Endothelial cell of umbilical vein (primary cell): Measurements from ENCODE around the gene ZNF396. TPM values are rescaled to one million over a fixed set of nuclear protein-coding genes. Genes with fewer than 3 reads are reported as not detected.

Source experiments
- BruUV-seq: library from RNA; stranded (reverse); fragments of 400-500 nt; replicated peaks from 2 replicates; lab custom pipeline; 2021; lab: Mats Ljungman, UMichigan
- CTCF ChIA-PET: fragments of 300-600, 350-600 bp; sonication (Branson Sonifier 250); formaldehyde crosslinking; loops from one replicate; lab custom pipeline; 2021; ENCODE audit warnings: antibody characterized with exemption, inconsistent platforms; lab: Charles Lee
- POLR2A ChIA-PET: fragments of 300-600, 350-600 bp; sonication (Branson Sonifier 250); formaldehyde crosslinking; loops from one replicate; lab custom pipeline; 2021; ENCODE audit warnings: antibody characterized with exemption, inconsistent platforms; lab: Charles Lee
- DNase-seq: peaks from one replicate; pipeline ENCODE4 v3.0.0-alpha.2; 2011; ENCODE audit warnings: low read depth, low spot score
- FAIRE-seq: peaks from 2 replicates; lab custom pipeline; 2011; peaks lifted over from hg19 to GRCh38; lab: Jason Lieb, UNC
- H2AFZ ChIP-seq: 2 replicates; pipeline ENCODE4 v1.6.0; 2012; ENCODE audit warnings: low read depth, low read length, control low read depth, inconsistent platforms
- H3K27ac ChIP-seq: 2 replicates; pipeline ENCODE4 v1.5.1; 2011; ENCODE audit warnings: low read depth, mild to moderate bottlenecking, control low read depth, low read length, moderate library complexity; ENCODE audit not compliant: insufficient read depth
- H3K27me3 ChIP-seq, 2 experiments: 2 replicates each; pipeline versions ENCODE4 v1.6.0 to v1.6.1; 2011; ENCODE audit warnings: low read length in 2 of 2, mixed read lengths in 1 of 2; ENCODE audit not compliant: control insufficient read depth in 2 of 2, insufficient read depth in 2 of 2
- H3K36me3 ChIP-seq, 2 experiments: 2 replicates in 1 of 2; 3 replicates in 1 of 2; pipeline ENCODE4 v1.5.1; 2011; ENCODE audit warnings: low read length in 2 of 2, mild to moderate bottlenecking in 1 of 2, moderate library complexity in 1 of 2; ENCODE audit not compliant: control insufficient read depth in 2 of 2, insufficient read depth in 2 of 2; ENCODE audit errors: extremely low read depth in 1 of 2
- H3K4me1 ChIP-seq: 3 replicates; pipeline ENCODE4 v1.5.1; 2011; ENCODE audit warnings: mild to moderate bottlenecking, low read length; ENCODE audit not compliant: control insufficient read depth, insufficient read depth; ENCODE audit errors: extremely low read depth
- H3K4me2 ChIP-seq: 2 replicates; pipeline ENCODE4 v1.6.1; 2011; ENCODE audit warnings: low read length, control low read depth, mixed read lengths; ENCODE audit not compliant: insufficient read depth
- H3K4me3 ChIP-seq, 3 experiments: fragments of 200-600 bp in 1 of 3; sonication (generic), shearing (Covaris generic) in 1 of 3; replicated peaks in 1 of 3; 2 replicates each; pipeline ENCODE4 v1.5.1; 2011 to 2016; ENCODE audit warnings: control low read depth in 3 of 3, low read length in 3 of 3, mild to moderate bottlenecking in 2 of 3, inconsistent platforms in 1 of 3, low read depth in 1 of 3, moderate library complexity in 1 of 3; ENCODE audit not compliant: insufficient read depth in 1 of 3
- H3K79me2 ChIP-seq: 2 replicates; pipeline ENCODE4 v1.6.0; 2012; ENCODE audit warnings: low read length, inconsistent platforms; ENCODE audit not compliant: control insufficient read depth, insufficient read depth
- H3K9ac ChIP-seq: replicated peaks from 2 replicates; pipeline ENCODE3; 2011; ENCODE audit warnings: low read length, control low read depth; ENCODE audit not compliant: insufficient read depth; ENCODE audit errors: extremely low read depth
- H3K9me1 ChIP-seq: replicated peaks from 3 replicates; pipeline ENCODE4 v1.6.0; 2011; ENCODE audit warnings: mild to moderate bottlenecking, low read length; ENCODE audit not compliant: control insufficient read depth, insufficient read depth; ENCODE audit errors: extremely low read depth
- H3K9me3 ChIP-seq: replicated peaks from 2 replicates; pipeline ENCODE4 v1.5.1; 2012; ENCODE audit warnings: low read length, inconsistent platforms; ENCODE audit not compliant: control insufficient read depth, insufficient read depth
- H4K20me1 ChIP-seq: replicated peaks from 2 replicates; pipeline ENCODE3; 2011; ENCODE audit warnings: mild to moderate bottlenecking, low read length; ENCODE audit not compliant: control insufficient read depth, insufficient read depth; ENCODE audit errors: extremely low read depth
- EZH2 ChIP-seq: IDR thresholded peaks from 2 replicates; pipeline ENCODE4 v1.6.1; 2012; ENCODE audit warnings: borderline replicate concordance, low read depth, mild to moderate bottlenecking, moderate library complexity, low read length, inconsistent platforms; ENCODE audit not compliant: severe bottlenecking
- FOS ChIP-seq: IDR thresholded peaks from 2 replicates; pipeline ENCODE4 v1.6.1; 2011; ENCODE audit warnings: mild to moderate bottlenecking, low read length, moderate library complexity, borderline replicate concordance; ENCODE audit not compliant: insufficient read depth
- GATA2 ChIP-seq: IDR thresholded peaks from 2 replicates; pipeline ENCODE4 v1.7.0; 2011; ENCODE audit warnings: low read depth, mild to moderate bottlenecking, moderate library complexity, mixed read lengths, low read length; ENCODE audit not compliant: insufficient read length, insufficient read depth
- JUN ChIP-seq: IDR thresholded peaks from 2 replicates; pipeline ENCODE4 v1.6.1; 2011; ENCODE audit warnings: borderline replicate concordance, low read depth; ENCODE audit not compliant: insufficient read length, insufficient read depth
- MYC ChIP-seq: IDR thresholded peaks from one replicate; pipeline ENCODE4 v1.6.1; 2011; ENCODE audit warnings: mild to moderate bottlenecking, low read depth, low read length
- POLR2A ChIP-seq: IDR thresholded peaks from 2 replicates; pipeline ENCODE4 v1.6.1; 2012; ENCODE audit warnings: low read depth, mild to moderate bottlenecking, control low read depth, low read length
- POLR2AphosphoS5 ChIP-seq: IDR thresholded peaks from 2 replicates; pipeline ENCODE4 v1.6.1; 2012; ENCODE audit warnings: low read depth, mild to moderate bottlenecking, control low read depth, low read length, moderate library complexity; ENCODE audit not compliant: insufficient read depth
- dilution Hi-C: fragments of 300-500 bp; cut with MboI; formaldehyde crosslinking; loops from one replicate; pipeline ENCODE4 v1.15.0; 2019; ENCODE audit warnings: low sequenced_read_pairs; ENCODE audit not compliant: extremely low pct_ligation_motif_present
- intact Hi-C: fragments of 100-400 bp; cut with micrococcal nuclease; formaldehyde crosslinking; loops from one replicate; pipeline ENCODE4 v1.10.0; 2022
- polyA plus RNA-seq, 4 experiments: library from polyadenylated mRNA; depleted of rRNA in 3 of 4; stranded (reverse) in 3 of 4; unstranded in 1 of 4; fragments of >200 nt; gene quantifications; 2 replicates each; pipeline versions ENCODE4 v1.2.1 to v1.2.3, GENCODE V29; 2011 to 2012; ENCODE audit warnings: missing spikeins in 1 of 4
- total RNA-seq: library from RNA; stranded (reverse); gene quantifications from 2 replicates; pipeline ENCODE4 v1.2.3, GENCODE V29; 2021
- TF ChIP-seq, protein P1 (sequence below), 2 donors: IDR thresholded peaks; 1 replicate in 1 of 2; 2 replicates in 1 of 2; pipeline ENCODE4 v1.5.1; 2011; ENCODE audit warnings: low read length in 2 of 2, mild to moderate bottlenecking in 2 of 2, moderate library complexity in 2 of 2, control low read depth in 1 of 2, inconsistent platforms in 1 of 2, low read depth in 1 of 2; ENCODE audit not compliant: insufficient read depth in 1 of 2; ENCODE audit errors: extremely low read depth in 1 of 2
- TF ChIP-seq, protein P2 (sequence below): IDR thresholded peaks from 2 replicates; pipeline ENCODE4 v1.6.1; 2011; ENCODE audit not compliant: insufficient read depth, insufficient read length

Gene ZNF396
- total and polyA plus RNA-seq, 2 donors (not counting 3 experiments of a cell fraction or from before 2014, with no cell fraction given) = 0.28 to 0.44 TPM

DNA sequence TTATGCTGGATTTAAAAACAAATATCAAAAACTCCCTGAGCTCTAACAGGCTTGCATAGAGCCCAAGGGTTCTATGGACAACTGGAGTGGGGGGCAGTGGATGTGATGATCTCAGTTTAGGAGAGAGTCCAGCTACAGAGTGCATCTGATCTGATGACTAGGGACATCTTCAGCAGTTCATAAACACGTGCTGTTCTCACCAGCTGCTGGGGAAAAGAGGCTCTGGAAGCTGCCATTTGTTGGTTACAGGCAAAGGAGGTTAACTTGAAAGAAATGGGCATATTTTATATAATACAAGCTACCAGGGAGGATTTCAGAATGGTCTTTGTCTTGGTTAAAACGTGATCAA lies 36.0 kb upstream of the ZNF396 start:
- H3K27me3 ChIP-seq = no peaks in the 10 kb centered on the region
- H3K9me1 ChIP-seq = no peaks in the 10 kb centered on the region
- H3K36me3 ChIP-seq = no peaks in the 10 kb centered on the region
- no peak overlapping the region for H3K9ac ChIP-seq
- H3K4me2 ChIP-seq = no peak overlapping the region
- H3K4me3 ChIP-seq = no peak overlapping the region
- FAIRE-seq = no peak
- no peaks in the 10 kb centered on the region for H4K20me1 ChIP-seq
- POLR2A ChIA-PET = no interaction called here
- H2AFZ ChIP-seq = no peak overlapping the region
- intact Hi-C loops = no loop called here
- TF ChIP-seq, protein P1, sequence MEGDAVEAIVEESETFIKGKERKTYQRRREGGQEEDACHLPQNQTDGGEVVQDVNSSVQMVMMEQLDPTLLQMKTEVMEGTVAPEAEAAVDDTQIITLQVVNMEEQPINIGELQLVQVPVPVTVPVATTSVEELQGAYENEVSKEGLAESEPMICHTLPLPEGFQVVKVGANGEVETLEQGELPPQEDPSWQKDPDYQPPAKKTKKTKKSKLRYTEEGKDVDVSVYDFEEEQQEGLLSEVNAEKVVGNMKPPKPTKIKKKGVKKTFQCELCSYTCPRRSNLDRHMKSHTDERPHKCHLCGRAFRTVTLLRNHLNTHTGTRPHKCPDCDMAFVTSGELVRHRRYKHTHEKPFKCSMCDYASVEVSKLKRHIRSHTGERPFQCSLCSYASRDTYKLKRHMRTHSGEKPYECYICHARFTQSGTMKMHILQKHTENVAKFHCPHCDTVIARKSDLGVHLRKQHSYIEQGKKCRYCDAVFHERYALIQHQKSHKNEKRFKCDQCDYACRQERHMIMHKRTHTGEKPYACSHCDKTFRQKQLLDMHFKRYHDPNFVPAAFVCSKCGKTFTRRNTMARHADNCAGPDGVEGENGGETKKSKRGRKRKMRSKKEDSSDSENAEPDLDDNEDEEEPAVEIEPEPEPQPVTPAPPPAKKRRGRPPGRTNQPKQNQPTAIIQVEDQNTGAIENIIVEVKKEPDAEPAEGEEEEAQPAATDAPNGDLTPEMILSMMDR (IDR thresholded peaks at IDR 0.05; ENCODE audit: extremely low read depth in 1 of 2, insufficient read depth in 1 of 2, low read depth in 1 of 2, low read length in 2 of 2) = no peak
- no peak for TF ChIP-seq EZH2
- no peak for TF ChIP-seq POLR2A
- TF ChIP-seq, protein P2, sequence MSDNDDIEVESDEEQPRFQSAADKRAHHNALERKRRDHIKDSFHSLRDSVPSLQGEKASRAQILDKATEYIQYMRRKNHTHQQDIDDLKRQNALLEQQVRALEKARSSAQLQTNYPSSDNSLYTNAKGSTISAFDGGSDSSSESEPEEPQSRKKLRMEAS = no peak
- no peak for TF ChIP-seq JUN
- no peak for TF ChIP-seq GATA2
- TF ChIP-seq MYC = no peak
- no peak for TF ChIP-seq POLR2AphosphoS5
- no peak for TF ChIP-seq FOS
- H3K79me2 ChIP-seq = no peaks in the 10 kb centered on the region
- no peak overlapping the region for H3K27ac ChIP-seq
- peaks cover 1% of the 10 kb centered on the region for H3K4me1 ChIP-seq
- no peaks in the 10 kb centered on the region for H3K9me3 ChIP-seq
- no TSS peak for BruUV-seq
- DNase-seq = no peak
- dilution Hi-C loops = no loop called here
- CTCF ChIA-PET = interaction anchor here (0.6 kb wide), 1 partner anchor 240 kb away, joined by 3 read pairs; no protein-coding TSS in a partner anchor
